H1 (cell line): ENCODE data around the gene C2orf66. TPM values are rescaled to one million over a fixed set of nuclear protein-coding genes. Genes with fewer than 3 reads are reported as not detected.

Experiments
- BRCA1 ChIP-seq: IDR thresholded peaks from 2 replicates; pipeline ENCODE4 v1.6.1; 2012; ENCODE audit warnings: low read depth, low read length, improper control_type of control experiment
- CEBPB ChIP-seq: IDR thresholded peaks from 2 replicates; pipeline ENCODE4 v1.6.1; 2012; ENCODE audit warnings: low read depth, low read length
- CHD1 ChIP-seq: IDR thresholded peaks from 2 replicates; pipeline ENCODE4 v1.6.1; 2012; ENCODE audit warnings: low read depth, low read length, improper control_type of control experiment
- GABPA ChIP-seq: IDR thresholded peaks from 2 replicates; pipeline ENCODE4 v1.6.1; 2011; ENCODE audit warnings: mild to moderate bottlenecking, low read length, moderate library complexity, borderline replicate concordance; ENCODE audit not compliant: insufficient read depth
- NRF1 ChIP-seq: IDR thresholded peaks from 2 replicates; pipeline ENCODE4 v1.6.1; 2011; ENCODE audit warnings: mild to moderate bottlenecking, low read depth, low read length, improper control_type of control experiment
- POU5F1 ChIP-seq: IDR thresholded peaks from 2 replicates; pipeline ENCODE4 v1.6.1; 2011; ENCODE audit warnings: low read depth, mild to moderate bottlenecking, low read length, moderate library complexity
- SP2 ChIP-seq: IDR thresholded peaks from 2 replicates; pipeline ENCODE4 v1.6.1; 2012; ENCODE audit warnings: mild to moderate bottlenecking, low read length, inconsistent platforms
- TBP ChIP-seq: IDR thresholded peaks from 2 replicates; pipeline ENCODE4 v1.6.1; 2011; ENCODE audit warnings: low read depth, low read length, improper control_type of control experiment
- TCF12 ChIP-seq: IDR thresholded peaks from 2 replicates; pipeline ENCODE4 v1.6.1; 2011; ENCODE audit warnings: low read depth, mild to moderate bottlenecking, low read length
- YY1 ChIP-seq: IDR thresholded peaks from 2 replicates; pipeline ENCODE4 v1.6.1; 2011; ENCODE audit warnings: low read depth, mild to moderate bottlenecking, low read length
- polyA plus RNA-seq, 7 experiments: library from polyadenylated mRNA; depleted of rRNA in 3 of 7; stranded (reverse) in 5 of 7; unstranded in 2 of 7; fragments of >200 nt in 5 of 7; fragments of 200-250 nt in 2 of 7; gene quantifications; 1 replicate in 5 of 7; 2 replicates in 1 of 7; 4 replicates in 1 of 7; pipeline versions ENCODE4 v1.2.1 to v1.2.3, GENCODE V29; 2011 to 2013; ENCODE audit warnings: missing spikeins in 2 of 7, mixed read lengths in 2 of 7
- total RNA-seq: library from RNA; stranded (reverse); fragmentation: NEBNext Ultra II Directional; extraction: Animal tissue kit (Norgen Biotek cat#: 25700); gene quantifications from 2 replicates; pipeline ENCODE4 v1.2.1, GENCODE V29; 2021
- TF ChIP-seq, protein P1 (sequence below): fragments of 300-600 bp; sonication (generic); IDR thresholded peaks from 2 replicates; pipeline ENCODE4 v1.7.1; 2012; ENCODE audit warnings: low read length, moderate library complexity, mild to moderate bottlenecking, inconsistent platforms; ENCODE audit not compliant: insufficient replicate concordance
- TF ChIP-seq, protein P2 (sequence below): IDR thresholded peaks from 2 replicates; pipeline ENCODE4 v1.6.1; 2011; ENCODE audit warnings: low read length, improper control_type of control experiment

The C2orf66 gene
- total and polyA plus RNA-seq, 2 of the 8 experiments (the other 6 are each of a cell fraction or from before 2014, with no cell fraction given): not detected

DNA sequence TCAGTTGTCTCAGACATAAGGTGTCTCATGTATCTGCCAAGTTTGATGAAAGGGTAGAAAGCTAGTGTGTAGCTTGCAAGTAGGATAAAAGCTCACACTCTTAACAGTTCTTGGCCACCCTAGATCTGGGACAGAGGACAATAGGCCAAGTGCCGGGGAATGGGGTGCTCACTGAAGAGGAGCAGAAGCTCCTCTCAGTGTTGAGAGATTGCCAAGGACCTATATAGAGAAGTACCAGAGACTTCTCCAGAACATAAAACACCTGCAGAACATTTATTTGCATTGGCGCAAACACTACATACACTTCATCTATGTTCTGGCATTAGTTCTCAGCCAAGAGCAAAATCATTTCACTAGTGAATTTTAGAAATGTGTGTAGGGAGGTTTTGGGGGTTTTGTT, 6.8 kb downstream of the C2orf66 start (continued):
- TF ChIP-seq, protein P1, sequence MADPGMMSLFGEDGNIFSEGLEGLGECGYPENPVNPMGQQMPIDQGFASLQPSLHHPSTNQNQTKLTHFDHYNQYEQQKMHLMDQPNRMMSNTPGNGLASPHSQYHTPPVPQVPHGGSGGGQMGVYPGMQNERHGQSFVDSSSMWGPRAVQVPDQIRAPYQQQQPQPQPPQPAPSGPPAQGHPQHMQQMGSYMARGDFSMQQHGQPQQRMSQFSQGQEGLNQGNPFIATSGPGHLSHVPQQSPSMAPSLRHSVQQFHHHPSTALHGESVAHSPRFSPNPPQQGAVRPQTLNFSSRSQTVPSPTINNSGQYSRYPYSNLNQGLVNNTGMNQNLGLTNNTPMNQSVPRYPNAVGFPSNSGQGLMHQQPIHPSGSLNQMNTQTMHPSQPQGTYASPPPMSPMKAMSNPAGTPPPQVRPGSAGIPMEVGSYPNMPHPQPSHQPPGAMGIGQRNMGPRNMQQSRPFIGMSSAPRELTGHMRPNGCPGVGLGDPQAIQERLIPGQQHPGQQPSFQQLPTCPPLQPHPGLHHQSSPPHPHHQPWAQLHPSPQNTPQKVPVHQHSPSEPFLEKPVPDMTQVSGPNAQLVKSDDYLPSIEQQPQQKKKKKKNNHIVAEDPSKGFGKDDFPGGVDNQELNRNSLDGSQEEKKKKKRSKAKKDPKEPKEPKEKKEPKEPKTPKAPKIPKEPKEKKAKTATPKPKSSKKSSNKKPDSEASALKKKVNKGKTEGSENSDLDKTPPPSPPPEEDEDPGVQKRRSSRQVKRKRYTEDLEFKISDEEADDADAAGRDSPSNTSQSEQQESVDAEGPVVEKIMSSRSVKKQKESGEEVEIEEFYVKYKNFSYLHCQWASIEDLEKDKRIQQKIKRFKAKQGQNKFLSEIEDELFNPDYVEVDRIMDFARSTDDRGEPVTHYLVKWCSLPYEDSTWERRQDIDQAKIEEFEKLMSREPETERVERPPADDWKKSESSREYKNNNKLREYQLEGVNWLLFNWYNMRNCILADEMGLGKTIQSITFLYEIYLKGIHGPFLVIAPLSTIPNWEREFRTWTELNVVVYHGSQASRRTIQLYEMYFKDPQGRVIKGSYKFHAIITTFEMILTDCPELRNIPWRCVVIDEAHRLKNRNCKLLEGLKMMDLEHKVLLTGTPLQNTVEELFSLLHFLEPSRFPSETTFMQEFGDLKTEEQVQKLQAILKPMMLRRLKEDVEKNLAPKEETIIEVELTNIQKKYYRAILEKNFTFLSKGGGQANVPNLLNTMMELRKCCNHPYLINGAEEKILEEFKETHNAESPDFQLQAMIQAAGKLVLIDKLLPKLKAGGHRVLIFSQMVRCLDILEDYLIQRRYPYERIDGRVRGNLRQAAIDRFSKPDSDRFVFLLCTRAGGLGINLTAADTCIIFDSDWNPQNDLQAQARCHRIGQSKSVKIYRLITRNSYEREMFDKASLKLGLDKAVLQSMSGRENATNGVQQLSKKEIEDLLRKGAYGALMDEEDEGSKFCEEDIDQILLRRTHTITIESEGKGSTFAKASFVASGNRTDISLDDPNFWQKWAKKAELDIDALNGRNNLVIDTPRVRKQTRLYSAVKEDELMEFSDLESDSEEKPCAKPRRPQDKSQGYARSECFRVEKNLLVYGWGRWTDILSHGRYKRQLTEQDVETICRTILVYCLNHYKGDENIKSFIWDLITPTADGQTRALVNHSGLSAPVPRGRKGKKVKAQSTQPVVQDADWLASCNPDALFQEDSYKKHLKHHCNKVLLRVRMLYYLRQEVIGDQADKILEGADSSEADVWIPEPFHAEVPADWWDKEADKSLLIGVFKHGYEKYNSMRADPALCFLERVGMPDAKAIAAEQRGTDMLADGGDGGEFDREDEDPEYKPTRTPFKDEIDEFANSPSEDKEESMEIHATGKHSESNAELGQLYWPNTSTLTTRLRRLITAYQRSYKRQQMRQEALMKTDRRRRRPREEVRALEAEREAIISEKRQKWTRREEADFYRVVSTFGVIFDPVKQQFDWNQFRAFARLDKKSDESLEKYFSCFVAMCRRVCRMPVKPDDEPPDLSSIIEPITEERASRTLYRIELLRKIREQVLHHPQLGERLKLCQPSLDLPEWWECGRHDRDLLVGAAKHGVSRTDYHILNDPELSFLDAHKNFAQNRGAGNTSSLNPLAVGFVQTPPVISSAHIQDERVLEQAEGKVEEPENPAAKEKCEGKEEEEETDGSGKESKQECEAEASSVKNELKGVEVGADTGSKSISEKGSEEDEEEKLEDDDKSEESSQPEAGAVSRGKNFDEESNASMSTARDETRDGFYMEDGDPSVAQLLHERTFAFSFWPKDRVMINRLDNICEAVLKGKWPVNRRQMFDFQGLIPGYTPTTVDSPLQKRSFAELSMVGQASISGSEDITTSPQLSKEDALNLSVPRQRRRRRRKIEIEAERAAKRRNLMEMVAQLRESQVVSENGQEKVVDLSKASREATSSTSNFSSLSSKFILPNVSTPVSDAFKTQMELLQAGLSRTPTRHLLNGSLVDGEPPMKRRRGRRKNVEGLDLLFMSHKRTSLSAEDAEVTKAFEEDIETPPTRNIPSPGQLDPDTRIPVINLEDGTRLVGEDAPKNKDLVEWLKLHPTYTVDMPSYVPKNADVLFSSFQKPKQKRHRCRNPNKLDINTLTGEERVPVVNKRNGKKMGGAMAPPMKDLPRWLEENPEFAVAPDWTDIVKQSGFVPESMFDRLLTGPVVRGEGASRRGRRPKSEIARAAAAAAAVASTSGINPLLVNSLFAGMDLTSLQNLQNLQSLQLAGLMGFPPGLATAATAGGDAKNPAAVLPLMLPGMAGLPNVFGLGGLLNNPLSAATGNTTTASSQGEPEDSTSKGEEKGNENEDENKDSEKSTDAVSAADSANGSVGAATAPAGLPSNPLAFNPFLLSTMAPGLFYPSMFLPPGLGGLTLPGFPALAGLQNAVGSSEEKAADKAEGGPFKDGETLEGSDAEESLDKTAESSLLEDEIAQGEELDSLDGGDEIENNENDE: no peak
- TF ChIP-seq TBP (no peak), BRCA1 (no peak), SP2 (no peak), YY1 (no peak), CEBPB (no peak), NRF1 (no peak), CHD1 (no peak), TCF12 (no peak), GABPA (no peak), POU5F1 (no peak)
- TF ChIP-seq, protein P2, sequence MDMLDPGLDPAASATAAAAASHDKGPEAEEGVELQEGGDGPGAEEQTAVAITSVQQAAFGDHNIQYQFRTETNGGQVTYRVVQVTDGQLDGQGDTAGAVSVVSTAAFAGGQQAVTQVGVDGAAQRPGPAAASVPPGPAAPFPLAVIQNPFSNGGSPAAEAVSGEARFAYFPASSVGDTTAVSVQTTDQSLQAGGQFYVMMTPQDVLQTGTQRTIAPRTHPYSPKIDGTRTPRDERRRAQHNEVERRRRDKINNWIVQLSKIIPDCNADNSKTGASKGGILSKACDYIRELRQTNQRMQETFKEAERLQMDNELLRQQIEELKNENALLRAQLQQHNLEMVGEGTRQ: no peak
